ENCODE results near the gene COL3A1. TPM values are rescaled to one million over a fixed set of nuclear protein-coding genes. Genes with fewer than 3 reads are reported as not detected.

Gene COL3A1
- total RNA-seq, 1 donor from 2014 or later = 51.8 TPM

DNA sequence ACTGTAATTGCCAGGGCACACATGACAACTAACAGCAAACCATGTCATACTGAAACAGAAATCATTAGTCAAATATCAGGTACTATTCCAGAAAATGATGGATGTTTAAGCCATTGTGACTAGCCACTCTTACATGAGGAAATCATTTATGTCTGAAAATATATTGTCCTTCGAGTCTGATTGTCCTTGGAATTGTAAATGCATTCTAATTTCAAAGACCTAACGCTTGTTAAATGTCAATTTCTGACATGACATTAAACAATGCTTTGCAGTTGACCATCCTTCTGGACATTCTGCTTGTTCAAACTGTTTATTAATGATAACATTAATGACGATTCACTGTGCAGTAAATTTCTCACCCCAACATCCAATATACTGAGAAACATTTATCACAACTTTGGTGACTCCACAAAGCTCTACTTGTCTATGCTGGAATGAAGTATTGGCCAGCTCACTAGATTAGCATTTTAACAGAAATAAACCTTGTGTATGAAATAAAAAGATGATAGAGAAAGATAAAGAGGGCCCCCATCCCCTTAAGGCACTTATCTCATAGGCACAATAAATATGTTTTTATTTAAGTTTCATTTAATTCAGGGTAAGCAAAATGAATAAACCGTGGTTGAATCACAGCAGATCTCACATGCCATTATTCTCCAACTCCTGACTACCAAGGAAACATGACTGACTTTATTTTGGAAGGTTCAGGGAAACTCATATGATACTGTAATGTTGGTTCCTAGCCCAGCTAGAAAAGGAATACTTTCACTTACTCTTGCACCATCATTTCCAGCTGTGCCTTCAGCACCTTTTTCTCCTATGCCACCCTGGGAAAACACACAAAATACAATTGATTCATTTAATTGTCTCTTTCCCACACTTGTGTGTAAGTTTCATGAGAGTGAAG lies 82.3 kb downstream of the COL3A1 start:
- intact Hi-C loops (cut with micrococcal nuclease) = no loop called here
- DNase-seq (no peak), ATAC-seq (no peak)

DNA sequence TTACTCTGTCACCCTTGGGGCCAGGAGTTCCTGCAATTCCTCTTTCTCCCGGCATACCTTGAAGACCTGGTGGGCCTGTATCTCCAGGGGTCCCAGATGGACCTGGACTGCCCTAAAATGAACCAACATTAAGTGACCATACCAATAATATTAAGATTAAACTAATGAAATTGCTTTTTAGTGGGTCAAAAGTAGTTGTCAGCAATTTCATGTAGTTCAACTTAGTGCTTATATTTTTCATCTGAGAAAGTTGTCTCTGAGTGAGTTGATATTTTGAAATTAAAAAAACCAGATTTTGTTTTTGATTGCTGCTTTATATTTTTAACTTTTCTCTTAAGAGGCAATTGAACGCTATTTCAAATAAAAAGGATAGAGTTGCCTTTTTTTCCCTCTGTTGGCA lies 83.1 kb downstream of the COL3A1 start:
- intact Hi-C loops (cut with micrococcal nuclease) = no loop called here
- ATAC-seq (no peak), DNase-seq (no peak)

DNA sequence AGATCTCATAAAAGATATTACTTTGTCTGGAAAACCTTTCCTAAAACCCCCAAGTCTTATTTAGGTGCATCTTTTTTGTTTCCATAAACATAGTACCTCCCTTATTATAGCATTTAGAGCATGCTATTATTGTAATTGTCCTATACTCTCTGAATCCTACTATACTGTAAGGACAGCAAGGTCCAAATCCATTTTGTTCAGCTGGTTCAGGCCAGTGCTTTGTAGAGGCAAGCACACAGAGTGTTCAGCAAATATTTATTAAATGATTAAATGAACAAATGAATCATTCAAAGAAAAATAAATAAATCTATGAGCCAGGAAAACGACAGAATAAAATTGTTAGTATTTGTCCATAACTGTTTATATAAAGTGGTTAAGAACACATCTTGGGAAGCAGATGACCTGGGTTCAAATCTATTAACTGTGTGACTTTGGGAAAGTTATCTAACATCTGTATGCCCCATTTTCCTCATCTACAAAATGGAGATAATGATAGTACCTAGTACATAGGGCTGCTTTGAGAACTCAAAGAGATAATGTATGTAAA lies 86.0 kb downstream of the COL3A1 start:
- intact Hi-C loops (cut with micrococcal nuclease) = no loop called here
- no peak for ATAC-seq

More for the DNA sequence above, 86.0 kb downstream of the COL3A1 start:
- DNase-seq = no peak

Small RNAs within 50 kb of the gene (microRNA-seq; reads per million reads assigned to microRNA genes)
- not detected for gene MIR1245A (ENCODE audit: borderline number of aligned reads)
- gene MIR1245B (ENCODE audit: borderline number of aligned reads) = not detected
- not detected for gene MIR3606 (ENCODE audit: borderline number of aligned reads)

Other genes starting within 250 kb of the COL3A1 start
- gene COL5A2, start 205.4 kb downstream of the COL3A1 start, total RNA-seq = 8.1 TPM

All from left ventricle myocardium superior (tissue), 1 donor.